SK-N-SH treated with all-trans-retinoic acid at 6 μM for 48 hours (cell line): ENCODE data around the gene CPNE2.

Experiments
- ATAC-seq: fragments of 200-7000 bp; cut with Tn5 transposase; 3 replicates; pipeline ENCODE4 v1.9.1; 2020; ENCODE audit warnings: mild to moderate bottlenecking, moderate library complexity
- BACH2 ChIP-seq: fragments of 250-450 bp; sonication (Bioruptor Pico); IDR thresholded peaks from 2 replicates; pipeline ENCODE4 v1.9.0; 2021; ENCODE audit warnings: mild to moderate bottlenecking, borderline replicate concordance
- CREB5 ChIP-seq: fragments of 250-450 bp; sonication (Bioruptor Pico); IDR thresholded peaks from 2 replicates; pipeline ENCODE4 v1.5.1; 2020; ENCODE audit warnings: low read depth, mild to moderate bottlenecking, moderate library complexity
- CSDC2 ChIP-seq: fragments of 250-450 bp; sonication (Bioruptor Pico); IDR thresholded peaks from 2 replicates; pipeline ENCODE4 v1.5.0; 2020; ENCODE audit warnings: mild to moderate bottlenecking, moderate library complexity
- ESRRG ChIP-seq: fragments of 250-450 bp; sonication (Bioruptor Pico); IDR thresholded peaks from 2 replicates; pipeline ENCODE4 v1.6.1; 2021; ENCODE audit warnings: mild to moderate bottlenecking
- GLIS3 ChIP-seq: fragments of 250-450 bp; sonication (Bioruptor Pico); IDR thresholded peaks from 2 replicates; pipeline ENCODE4 v1.5.0; 2020; ENCODE audit warnings: mild to moderate bottlenecking, moderate library complexity
- OSR1 ChIP-seq: fragments of 250-450 bp; sonication (Bioruptor Pico); IDR thresholded peaks from 2 replicates; pipeline ENCODE4 v1.8.0; 2022; ENCODE audit warnings: moderate library complexity, mild to moderate bottlenecking, inconsistent platforms
- POU6F1 ChIP-seq: fragments of 250-450 bp; sonication (Bioruptor Pico); IDR thresholded peaks from 2 replicates; pipeline ENCODE4 v1.8.0; 2021; ENCODE audit warnings: low read depth, mild to moderate bottlenecking, moderate library complexity, borderline replicate concordance
- PPARA ChIP-seq: fragments of 250-450 bp; sonication (Bioruptor Pico); IDR thresholded peaks from 2 replicates; pipeline ENCODE4 v1.5.0; 2020; ENCODE audit warnings: mild to moderate bottlenecking, borderline replicate concordance
- RARB ChIP-seq: fragments of 250-450 bp; sonication (Bioruptor Pico); IDR thresholded peaks from 2 replicates; pipeline ENCODE4 v1.8.0; 2021; ENCODE audit warnings: mild to moderate bottlenecking, moderate library complexity
- SNAI2 ChIP-seq: fragments of 250-450 bp; sonication (Bioruptor Pico); IDR thresholded peaks from 2 replicates; pipeline ENCODE4 v1.5.0; 2020; ENCODE audit warnings: mild to moderate bottlenecking, moderate library complexity
- TCF4 ChIP-seq: fragments of 250-450 bp; sonication (Bioruptor Pico); IDR thresholded peaks from 2 replicates; pipeline ENCODE4 v1.8.0; 2021; ENCODE audit warnings: mild to moderate bottlenecking, moderate library complexity, borderline replicate concordance
- TOX ChIP-seq: fragments of 250-450 bp; sonication (Bioruptor Pico); IDR thresholded peaks from 2 replicates; pipeline ENCODE4 v1.8.0; 2021; ENCODE audit warnings: mild to moderate bottlenecking, moderate library complexity, borderline replicate concordance
- TSHZ2 ChIP-seq: fragments of 250-450 bp; sonication (Bioruptor Pico); IDR thresholded peaks from 2 replicates; pipeline ENCODE4 v1.5.0; 2020; ENCODE audit warnings: mild to moderate bottlenecking, moderate library complexity
- ZC3H10 ChIP-seq: fragments of 250-450 bp; sonication (Bioruptor Pico); IDR thresholded peaks from 2 replicates; pipeline ENCODE4 v1.5.1; 2021; ENCODE audit warnings: mild to moderate bottlenecking, moderate library complexity
- ZFP3 ChIP-seq: fragments of 250-450 bp; sonication (Bioruptor Pico); IDR thresholded peaks from 2 replicates; pipeline ENCODE4 v1.5.0; 2020; ENCODE audit warnings: mild to moderate bottlenecking, moderate library complexity
- ZFP30 ChIP-seq: fragments of 450-650 bp; formaldehyde crosslinking; IDR thresholded peaks from 2 replicates; pipeline ENCODE4 v1.5.0; 2022; ENCODE audit warnings: mild to moderate bottlenecking, moderate library complexity
- ZNF565 ChIP-seq: fragments of 450-650 bp; formaldehyde crosslinking; conservative IDR thresholded peaks from 2 replicates; pipeline ENCODE4 v1.5.0; 2020; ENCODE audit warnings: low read depth, mild to moderate bottlenecking, moderate library complexity
- ZNF70 ChIP-seq: fragments of 450-650 bp; formaldehyde crosslinking; IDR thresholded peaks from 2 replicates; pipeline ENCODE4 v1.5.0; 2020; ENCODE audit warnings: mild to moderate bottlenecking, moderate library complexity
- ZNF8 ChIP-seq: fragments of 450-650 bp; formaldehyde crosslinking; IDR thresholded peaks from 2 replicates; pipeline ENCODE4 v1.5.0; 2020; ENCODE audit warnings: mild to moderate bottlenecking, moderate library complexity
- TF ChIP-seq, protein P1 (sequence below): fragments of 250-450 bp; sonication (Bioruptor Pico); IDR thresholded peaks from 2 replicates; pipeline ENCODE4 v1.8.0; 2020; ENCODE audit warnings: mild to moderate bottlenecking, moderate library complexity, borderline replicate concordance

CPNE2 gene

DNA sequence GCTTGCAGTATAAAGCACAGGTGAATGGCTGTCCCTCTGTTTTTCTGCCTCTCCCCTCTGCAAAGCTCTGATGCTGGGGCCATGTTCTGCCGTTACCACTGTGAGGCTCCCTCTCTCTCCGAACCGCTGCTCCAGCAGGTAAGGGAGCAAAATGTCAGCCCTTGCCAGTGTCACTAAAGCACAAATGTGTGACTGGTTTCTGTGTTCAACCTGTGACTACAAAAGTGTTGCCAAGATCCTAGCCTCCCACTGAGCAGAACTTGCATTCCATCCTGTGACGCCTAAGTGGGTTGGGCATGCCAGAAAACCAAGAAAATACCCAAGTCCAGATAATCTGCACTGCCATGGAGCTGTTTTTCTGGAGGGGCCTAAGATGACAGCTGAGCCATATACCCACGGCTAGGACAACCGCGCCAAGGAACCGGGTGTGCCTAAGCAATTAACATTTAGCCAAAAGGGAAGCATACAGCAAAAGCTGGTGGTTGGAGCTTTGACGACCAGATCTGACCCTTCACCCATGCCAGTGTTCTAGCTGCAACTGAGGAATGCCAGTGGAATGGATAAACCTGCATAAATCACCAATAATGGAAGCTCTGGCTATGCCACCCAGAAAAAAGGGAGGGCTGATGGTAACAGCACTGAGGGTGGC is 58.4 kb downstream of the CPNE2 start:
- ATAC-seq, result no peak
- TF ChIP-seq POU6F1 (CRISPR knock-in tag) (no peak), TCF4 (no peak), ZFP30 (CRISPR knock-in tag) (no peak), CSDC2 (CRISPR knock-in tag) (no peak), ZNF565 (CRISPR knock-in tag) (no peak), CREB5 (CRISPR knock-in tag) (no peak), ZC3H10 (CRISPR knock-in tag) (no peak), BACH2 (CRISPR knock-in tag) (no peak), ZNF8 (CRISPR knock-in tag) (no peak), RARB (CRISPR knock-in tag) (no peak), ZNF70 (CRISPR knock-in tag) (no peak), TOX (CRISPR knock-in tag) (no peak), ZFP3 (CRISPR knock-in tag) (no peak), PPARA (CRISPR knock-in tag) (no peak), ESRRG (CRISPR knock-in tag) (no peak), GLIS3 (no peak), TSHZ2 (CRISPR knock-in tag) (no peak)
- TF ChIP-seq, protein P1, sequence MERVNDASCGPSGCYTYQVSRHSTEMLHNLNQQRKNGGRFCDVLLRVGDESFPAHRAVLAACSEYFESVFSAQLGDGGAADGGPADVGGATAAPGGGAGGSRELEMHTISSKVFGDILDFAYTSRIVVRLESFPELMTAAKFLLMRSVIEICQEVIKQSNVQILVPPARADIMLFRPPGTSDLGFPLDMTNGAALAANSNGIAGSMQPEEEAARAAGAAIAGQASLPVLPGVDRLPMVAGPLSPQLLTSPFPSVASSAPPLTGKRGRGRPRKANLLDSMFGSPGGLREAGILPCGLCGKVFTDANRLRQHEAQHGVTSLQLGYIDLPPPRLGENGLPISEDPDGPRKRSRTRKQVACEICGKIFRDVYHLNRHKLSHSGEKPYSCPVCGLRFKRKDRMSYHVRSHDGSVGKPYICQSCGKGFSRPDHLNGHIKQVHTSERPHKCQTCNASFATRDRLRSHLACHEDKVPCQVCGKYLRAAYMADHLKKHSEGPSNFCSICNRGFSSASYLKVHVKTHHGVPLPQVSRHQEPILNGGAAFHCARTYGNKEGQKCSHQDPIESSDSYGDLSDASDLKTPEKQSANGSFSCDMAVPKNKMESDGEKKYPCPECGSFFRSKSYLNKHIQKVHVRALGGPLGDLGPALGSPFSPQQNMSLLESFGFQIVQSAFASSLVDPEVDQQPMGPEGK (CRISPR knock-in tag), result no peak
- TF ChIP-seq, all 23 proteins: peak for 0

DNA sequence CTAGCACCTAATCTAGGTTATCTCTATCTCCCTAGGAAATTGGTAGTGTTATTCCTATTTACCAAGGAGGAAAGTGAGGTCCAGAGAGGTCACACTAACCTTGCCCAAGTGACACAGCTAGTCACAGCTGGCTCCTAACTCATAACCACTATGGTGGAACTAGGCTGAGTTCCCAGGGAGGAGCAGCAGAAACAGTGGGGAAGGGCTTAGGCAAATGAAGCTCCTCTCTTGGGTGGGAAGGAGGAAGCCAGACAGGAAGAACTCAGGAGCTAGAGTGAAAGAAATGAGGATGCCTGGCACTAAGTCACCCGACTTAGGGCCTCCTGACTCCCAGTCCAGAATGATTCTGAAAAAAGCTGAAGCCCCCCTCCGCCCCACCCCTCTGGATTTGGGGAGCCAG is 59.0 kb downstream of the CPNE2 start:
- no peak for TF ChIP-seq OSR1
- TF ChIP-seq CREB5 (CRISPR knock-in tag), result no peak
- TF ChIP-seq TOX (CRISPR knock-in tag), result no peak
- TF ChIP-seq GLIS3, result no peak
- TF ChIP-seq, protein P1 (CRISPR knock-in tag), result no peak
- no peak for TF ChIP-seq ZNF70 (CRISPR knock-in tag)
- TF ChIP-seq SNAI2 (CRISPR knock-in tag), result no peak
- TF ChIP-seq, all 23 proteins: peak for 0
- ATAC-seq, result no peak
